GM19468 (cell line): ENCODE data around the gene SEMA4D.

Experiments
- ATAC-seq: cut with Tn5 transposase; IDR thresholded peaks from one replicate; pipeline ENCODE4 v1.9.1; 2021; ENCODE audit warnings: mild to moderate bottlenecking, moderate library complexity, moderate number of reproducible peaks; ENCODE audit not compliant: unreplicated experiment; ENCODE audit errors: extremely low read depth

SEMA4D gene

DNA sequence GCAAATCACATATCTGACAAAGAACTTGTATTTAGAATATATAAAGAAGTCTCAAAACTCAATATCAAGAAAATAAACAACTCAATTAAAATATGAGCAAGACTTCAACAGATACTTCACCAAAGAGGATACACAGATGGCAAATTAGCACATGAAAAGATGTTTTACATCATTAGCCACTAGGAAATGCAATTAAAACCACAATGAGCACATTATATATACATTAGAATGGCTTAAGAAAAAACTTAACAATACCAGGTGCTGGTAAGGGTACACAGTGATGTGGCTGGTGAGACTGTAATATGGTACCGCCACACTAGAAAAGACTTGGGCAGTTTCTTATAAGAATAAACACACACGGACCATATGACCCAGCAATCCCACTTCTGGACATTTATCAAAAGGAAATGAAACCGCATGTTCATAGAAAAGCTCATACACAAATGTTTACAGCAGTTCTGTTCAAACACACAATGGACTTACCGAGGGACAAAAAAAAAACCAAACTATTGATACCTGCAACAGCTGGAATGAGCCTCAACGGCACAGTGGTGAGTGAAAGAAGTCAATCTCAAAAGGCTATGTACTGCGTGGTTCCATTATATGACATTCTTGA lies 27.6 kb downstream of the SEMA4D start:
- ATAC-seq: no peak

DNA sequence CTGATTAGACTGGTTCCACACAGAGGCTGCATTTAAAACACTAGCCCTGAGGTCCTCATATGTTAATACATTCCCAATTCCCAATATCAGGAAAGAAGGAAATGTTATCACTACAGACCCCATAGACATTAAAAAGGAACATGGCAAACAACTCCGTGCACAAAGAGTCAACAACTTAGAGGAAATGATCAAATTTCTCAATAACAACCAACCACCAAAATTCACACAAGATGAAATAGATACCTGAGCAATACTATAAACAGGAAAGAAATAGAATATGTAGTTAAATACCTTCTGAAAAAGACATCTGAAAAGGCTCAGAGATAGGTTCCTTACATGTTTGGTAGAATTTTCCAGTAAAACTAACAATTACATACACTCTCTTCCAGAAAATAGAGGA lies 28.9 kb downstream of the SEMA4D start:
- no peak for ATAC-seq

DNA sequence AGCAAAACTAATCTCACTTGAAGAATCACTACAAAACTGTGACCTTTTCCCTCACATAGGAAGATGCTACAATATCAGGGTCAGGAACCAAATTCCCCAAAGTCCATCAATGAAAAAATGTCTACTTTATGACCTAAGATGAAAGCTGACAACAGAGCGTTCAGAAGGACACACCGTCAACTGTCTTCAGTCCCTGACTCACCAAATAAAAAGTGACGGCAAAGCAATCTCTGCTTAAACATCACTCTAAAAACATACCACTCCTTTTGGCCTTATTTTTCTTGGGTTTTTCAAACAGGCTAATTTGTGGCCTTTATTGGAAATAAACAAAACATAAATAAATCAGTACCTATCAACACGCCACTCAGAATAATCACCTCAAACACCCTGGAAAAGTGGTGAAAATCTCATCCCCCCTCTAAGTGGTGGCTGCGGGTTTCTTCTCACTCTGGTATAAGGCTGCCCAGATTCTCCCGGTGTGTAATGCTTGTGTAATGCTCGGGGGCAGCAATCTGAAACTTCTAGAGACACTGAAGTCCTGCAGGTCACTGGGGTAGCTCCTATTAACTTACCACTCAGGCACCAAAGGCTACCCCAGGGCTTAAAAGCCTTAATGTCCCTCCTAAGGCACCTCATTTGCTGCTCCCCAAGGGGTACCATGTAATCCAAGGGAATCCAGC lies 29.5 kb downstream of the SEMA4D start:
- ATAC-seq: no peak

DNA sequence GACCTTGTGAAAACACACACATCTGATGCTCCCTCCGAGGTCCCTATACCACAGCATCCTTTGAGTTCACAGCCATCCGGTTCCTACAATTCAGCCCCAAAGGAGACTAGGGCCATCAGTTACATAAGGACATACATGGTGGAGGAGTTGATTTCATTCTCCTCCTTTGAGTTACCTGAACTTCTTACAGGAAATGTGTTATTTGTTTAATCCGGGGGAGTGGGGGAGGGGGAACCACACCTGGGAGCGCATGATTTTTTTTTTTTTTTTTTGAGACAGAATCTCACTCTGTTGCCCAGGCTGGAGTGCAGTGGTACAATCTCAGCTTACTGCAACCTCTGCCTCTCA lies 30.7 kb downstream of the SEMA4D start:
- no peak for ATAC-seq

DNA sequence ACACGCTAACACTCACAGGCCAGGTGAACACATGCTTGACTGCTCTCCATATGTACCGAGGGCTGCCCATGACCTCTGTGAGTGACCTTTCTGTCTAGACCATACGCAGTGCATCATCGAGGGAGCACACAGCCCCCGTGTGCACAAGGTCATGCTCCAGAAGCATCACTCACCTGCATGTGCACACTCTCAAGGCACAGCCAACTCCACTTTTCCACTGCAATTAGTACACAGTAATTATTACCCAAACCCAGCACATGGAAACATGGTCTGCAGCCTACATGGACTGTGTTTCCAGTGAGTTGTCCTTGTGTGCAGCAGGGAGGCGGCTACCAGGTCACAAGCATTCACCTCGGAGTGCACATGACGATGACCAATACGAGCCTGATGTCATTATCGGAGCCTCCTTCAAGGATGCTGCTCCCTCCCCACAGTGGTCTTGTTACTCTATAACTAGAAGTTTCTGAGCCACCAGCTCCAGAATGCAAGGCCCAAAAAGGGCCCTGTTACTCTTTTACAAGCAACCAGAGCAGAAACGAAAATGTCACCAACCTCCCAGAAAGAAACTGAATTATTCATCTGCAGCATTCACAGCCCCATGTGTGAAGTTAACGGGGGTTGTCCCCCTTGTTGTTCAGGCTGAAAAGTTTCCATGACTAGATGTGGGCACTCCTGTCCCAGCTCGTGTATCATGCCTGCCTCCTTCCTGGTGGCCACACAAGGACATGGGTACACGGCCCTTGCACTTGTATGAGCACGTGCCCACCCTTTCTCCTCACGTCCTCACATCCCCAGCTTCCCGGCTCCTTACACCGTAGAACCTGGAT lies 31.2 kb downstream of the SEMA4D start:
- peak; percentile 37 for ATAC-seq

DNA sequence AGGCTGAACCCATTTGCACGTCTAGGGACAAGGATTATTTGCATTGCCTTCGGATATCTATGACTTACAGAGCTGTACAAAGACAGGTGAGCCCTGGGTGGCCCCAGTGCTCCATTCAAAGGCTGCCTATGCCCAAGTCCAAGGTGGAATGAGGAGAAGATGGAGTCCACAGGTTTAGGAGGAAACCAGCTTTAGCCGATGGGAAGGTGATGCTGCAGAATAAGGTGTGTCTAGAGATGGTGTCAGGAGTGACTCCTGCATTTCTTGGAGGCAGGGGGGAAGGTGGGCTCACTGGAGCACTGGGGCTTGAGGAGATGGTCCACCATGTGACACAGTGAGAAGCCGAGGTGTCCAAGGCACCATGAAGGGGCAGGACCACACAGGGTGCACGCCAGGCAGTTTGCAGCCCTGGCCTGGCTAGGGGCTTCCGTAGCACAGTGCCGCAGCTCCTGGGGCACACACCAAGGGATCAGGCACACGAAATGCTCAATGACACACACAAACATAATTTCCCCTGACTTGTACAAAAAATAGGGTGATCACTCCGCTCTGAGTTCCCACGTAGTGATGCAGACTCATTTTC lies 32.1 kb downstream of the SEMA4D start:
- ATAC-seq: no peak

DNA sequence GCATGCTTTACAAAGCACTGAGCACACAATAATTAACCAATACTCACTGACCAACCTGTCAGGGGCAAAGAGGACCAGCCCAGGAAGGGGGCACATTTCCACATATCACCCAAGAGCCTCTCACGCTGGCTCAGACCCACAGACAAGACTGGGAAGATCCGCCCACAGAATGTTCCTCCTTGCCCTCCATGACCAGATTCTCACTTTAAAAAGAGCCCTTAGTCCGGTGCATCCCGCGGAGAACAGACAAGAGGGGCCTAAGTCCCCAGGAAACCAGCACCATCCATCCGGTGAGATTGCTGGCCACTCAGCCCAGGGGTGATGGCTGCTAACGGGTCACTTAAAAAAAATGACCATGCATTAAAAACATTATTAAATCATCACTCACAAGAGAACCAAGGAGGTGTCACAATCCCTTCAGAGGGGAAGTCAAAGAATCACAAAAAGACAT lies 32.9 kb downstream of the SEMA4D start:
- no peak for ATAC-seq

DNA sequence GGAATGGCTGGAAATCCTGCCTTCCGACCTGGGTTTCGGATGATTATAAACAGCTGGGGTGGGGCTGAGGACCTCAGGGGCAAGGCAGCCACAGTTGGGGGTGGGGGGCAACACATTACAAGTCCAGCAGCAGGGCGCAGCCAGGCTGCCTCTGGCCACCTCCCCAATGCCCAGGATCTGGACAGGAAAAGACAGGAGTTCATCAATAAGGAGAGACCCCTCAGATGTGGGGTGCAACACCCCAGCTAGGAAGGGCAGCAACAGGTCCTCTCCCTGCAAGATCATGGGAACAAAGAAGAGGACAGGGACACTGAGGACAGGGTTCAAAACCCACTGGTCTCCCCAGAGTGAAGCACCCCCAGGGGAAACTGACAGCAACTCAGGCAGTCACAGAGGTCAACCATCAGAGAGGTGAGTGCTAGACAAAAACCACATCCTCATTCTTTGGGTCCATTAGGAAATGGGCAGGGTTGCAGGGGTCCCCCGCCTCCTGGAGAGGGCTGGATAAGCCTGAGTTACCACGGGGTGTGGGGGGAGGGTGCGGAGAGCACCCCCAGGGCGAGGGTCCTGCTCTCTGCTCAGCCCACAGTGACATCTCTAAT lies 33.5 kb downstream of the SEMA4D start:
- no peak for ATAC-seq

DNA sequence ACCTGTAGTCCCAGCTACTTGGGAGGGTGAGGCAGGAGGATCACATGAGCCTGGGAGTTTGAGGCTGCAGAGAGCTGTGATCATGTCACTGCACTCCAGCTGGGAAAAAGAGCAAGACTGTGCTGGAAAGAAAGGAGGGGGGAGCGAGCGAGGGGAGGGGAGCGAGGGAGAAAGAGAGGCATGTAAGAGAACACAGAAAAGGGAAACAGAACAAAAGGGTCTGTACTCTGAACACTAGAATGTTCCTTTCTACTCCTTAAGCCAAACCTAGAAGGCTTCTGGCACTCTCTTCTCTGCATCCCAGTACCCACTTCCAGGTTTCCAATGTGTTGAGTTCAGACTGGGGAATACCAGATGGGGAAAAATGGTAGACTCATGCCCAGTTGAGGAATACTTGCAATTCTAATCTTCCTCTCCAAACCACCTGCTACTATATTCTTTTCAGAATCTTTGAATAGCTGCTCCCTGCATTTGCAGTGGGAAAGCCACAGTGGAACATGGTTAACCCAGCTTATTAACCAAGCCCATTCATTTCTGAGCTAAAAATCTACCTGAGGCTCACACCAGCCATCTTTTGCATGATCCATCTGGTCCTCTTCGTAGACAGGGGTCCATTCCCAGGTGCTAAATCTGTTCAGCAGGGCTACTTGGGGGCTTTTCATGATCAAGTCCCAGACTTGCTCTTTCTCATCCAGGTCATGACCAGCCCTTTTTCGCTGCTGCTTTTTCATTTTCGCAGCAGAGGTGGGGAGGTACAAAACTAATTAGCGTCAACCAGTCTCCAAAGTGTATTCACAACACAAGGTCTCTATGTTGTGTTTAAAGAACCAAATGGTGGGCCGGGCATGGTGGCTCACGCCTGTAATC lies 34.9 kb downstream of the SEMA4D start:
- ATAC-seq: no peak

DNA sequence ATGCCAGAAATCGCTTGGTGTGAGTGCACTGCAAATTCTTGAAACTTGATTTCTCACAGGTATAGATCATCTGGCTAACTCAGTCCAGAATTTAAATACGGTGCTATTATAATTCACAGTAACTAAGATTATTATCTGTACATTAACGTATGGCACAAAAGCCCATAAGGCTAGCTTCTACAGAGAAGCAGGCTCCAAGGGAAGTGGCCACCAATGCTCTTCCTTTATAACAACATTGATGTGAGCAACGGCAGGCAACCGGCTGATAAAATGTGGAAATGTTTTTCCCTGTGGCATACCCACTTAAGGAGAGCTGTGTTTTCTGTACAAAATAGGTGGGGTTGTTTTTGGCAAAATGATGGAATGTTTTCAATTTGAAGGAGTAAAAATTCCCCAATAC lies 35.7 kb downstream of the SEMA4D start:
- no peak for ATAC-seq

DNA sequence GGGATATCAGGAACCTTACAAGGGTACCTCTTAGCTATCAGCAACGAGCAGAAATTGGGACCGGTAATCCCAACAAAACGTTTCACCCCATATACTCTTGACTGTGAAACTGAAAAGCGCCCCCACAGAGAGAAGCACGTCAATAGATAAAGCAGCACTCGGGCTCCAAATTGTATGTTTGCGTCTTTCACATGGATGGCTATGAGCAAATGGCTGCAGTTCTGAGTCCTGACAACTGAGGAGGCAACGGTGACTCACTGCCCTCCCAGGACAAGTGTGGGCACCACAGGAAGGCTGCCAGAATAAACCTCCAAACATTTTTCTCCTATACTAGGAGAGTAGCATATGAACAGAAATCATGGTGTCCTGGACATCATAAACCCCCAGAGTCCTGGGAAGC lies 36.6 kb downstream of the SEMA4D start:
- no peak for ATAC-seq

DNA sequence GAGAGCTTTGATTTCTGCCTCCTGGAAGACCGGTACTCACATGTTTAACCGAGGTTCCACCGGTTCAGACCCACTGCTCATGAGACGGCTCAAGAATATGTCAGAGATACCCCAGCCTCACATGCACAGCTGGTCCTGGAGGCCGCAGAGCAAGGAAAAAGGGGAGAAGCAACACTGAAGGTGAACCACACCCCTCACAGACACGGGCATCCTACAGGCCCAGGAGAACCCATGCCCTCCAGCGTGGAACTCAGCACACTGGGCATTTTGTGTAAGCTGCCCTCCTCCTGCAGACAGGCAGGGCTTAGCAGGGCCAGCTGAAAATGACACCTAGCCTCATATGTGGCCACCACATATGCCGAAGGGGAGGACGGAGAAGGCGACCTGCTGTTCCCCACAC lies 37.4 kb downstream of the SEMA4D start:
- no peak for ATAC-seq

DNA sequence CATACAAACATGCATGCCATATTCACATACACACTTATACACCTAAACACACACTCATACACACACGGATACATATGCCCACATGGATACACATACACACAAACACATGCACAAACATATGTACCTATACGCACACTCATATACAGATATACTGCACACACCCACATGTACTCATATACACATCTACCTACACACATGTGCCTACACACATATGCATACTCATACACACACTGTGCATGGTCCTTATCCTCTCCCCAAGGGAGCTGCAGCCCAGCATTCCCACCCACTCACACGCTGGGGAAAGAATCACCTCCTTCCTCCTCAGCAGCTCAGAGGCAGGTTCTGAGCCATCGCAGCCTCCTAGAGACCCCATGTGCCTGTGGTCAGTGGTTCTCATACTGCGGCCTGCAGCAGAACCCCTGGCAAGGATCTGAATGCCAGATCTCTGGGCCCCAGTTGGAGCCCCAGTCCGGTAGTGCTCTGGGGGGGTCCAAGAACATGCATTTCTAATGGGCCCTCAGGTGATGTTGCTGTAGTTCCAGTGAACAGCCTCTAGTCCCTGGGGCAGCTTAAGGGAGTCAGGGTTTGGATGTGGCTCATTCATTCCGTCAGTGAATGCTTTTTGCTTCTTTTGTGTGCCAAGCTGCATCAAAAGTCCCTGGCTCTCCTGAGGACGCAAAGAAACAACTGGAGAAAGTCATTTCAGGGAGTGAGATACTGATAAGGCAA lies 39.0 kb downstream of the SEMA4D start:
- no peak for ATAC-seq

DNA sequence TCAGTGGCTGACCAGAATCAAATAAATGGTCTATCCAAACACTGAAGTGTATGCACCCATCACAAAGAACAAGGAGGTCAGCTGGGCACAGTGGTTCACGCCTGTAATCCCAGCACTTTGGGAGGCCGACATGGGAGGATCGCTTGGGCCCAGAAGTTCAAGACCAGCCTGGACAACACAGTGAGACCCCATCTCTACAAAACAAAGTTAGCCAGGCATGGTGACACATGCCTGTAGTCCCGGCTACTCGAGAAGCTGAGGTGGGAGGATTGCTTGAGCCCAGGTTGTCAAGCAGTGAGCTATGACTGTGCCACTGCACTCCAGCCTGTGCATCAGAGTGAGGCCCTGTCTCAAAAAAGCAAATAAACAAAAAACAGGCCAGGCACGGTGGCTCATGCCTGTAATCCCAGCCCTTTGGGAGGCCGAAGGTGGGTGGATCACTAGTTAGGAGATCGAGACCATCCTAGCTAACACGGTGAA lies 40.5 kb downstream of the SEMA4D start:
- no peak for ATAC-seq

DNA sequence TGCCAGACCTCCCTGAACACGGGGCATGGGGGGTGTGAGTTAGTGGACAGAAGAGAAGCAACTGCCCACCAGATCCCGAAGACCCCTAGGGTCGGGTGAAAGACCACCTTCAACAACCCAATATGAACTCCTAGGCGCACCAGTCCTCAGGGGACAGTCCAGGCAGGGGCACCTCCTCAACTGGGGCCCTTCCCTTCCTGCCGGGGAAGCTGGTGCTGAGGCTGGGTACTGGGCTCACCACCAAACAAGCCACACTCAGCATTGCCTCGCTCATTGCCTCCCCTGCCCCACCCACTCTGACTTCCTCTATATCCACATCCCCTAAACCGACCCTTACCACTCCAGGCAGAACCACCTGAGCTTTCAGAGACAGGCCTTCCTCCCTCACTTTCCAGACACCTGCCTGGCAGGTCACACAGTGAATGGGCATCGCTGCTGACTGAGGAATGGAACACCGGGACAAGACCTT lies 42.5 kb downstream of the SEMA4D start:
- no peak for ATAC-seq

DNA sequence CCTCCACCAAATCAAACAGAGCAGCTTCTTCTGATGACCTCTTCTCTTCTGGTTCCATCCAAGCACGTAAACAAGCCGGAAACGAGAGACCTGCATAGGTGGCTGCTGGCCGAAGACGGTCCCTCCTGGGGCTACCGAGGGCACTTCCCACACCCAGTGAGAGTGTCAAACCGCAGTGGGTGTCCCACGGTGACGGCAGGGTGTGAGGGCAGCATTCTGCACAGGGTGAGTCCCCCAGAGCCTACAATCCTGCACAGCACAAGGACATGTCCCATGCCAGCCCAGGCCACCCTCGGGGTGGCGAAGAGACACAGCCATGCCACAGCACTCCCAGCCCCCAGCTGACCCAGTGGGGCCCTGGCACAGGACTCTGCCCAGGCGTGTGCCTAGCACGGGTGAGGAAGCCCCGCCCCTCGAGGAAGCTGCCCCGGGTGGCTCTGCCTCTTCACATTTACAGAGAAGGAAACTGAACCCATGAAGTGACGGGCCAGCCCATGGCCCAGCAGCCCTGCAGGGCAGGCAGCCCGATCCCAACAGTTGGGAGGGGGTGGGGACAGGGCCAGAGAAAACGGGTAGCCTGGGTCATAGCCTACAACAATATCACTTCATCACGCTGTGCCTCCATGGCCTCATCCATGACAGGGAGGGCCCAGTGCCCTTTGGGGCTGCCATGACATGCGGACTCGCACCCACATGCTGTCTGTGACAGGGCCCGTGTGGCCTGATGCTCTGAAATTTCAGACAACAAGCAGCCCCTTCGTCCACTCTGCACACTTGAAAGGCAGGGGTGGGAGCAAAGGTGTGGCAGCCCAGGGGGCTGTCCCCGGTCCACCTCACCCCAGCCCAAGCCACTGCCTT lies 43.2 kb downstream of the SEMA4D start:
- no peak for ATAC-seq

DNA sequence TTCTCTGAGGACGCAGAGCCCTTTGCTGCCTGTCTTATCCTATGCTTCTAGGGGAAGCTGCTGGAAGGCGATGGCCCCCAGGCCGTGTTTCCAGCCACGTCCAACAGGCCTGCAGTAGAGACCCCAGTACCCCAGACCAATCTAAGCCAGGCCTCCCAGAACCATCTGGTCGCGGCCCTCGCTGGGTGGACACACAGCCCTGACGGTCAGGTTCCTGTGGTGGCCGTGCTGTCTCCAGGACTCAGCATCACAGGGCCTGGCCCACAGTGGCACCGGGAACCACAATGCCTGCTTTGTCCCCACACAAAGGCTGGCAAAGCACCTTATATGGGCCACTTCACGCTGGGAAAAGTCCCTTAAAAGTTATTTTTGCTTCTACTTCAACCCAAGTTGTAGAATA lies 44.5 kb downstream of the SEMA4D start:
- ATAC-seq: no peak

DNA sequence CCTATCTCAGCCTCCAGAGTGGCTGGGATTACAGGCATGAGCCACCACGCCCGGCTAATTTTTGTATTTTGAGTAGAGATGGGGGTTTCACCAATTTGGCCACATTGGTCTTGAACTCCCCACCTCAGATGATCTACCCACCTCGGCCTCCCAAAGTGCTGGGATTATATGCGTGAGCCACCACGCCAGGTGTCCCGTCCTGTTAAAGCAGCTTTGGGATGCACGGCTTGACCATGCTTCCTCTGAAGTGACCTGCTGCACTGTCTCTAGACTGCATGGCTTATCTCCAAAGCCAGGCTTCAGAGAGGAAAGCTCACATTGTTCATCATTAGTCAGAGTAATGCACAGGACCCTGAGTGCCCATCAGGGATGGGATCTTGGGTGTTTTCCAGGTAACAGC lies 45.4 kb downstream of the SEMA4D start:
- no peak for ATAC-seq
